ENCODE results near the gene IDH3G.
"Not testable (repeated sequence)": the region's sequence is repeated elsewhere in the genome, so short reads cannot be mapped to it uniquely, and the experiment has no call there.

The IDH3G gene

GRCh38 chrX:153755136-153755535 lies 39.0 kb downstream of the IDH3G start:
- Histone ChIP-seq H3K36me3 (ENCODE audit: control insufficient read depth, insufficient read depth, low read length) (no peaks in the 10 kb centered on the region), H3K4me3 (ENCODE audit: insufficient read depth, low read depth, low read length) (no peak overlapping the region), H3K27ac (ENCODE audit: insufficient read depth, low read depth, low read length, poor library complexity, severe bottlenecking) (no peak overlapping the region), H3K9me3 (ENCODE audit: control insufficient read depth, low read length) (no peaks in the 10 kb centered on the region), H3K4me1 (ENCODE audit: control insufficient read depth, insufficient read depth, low read length) (no peaks in the 10 kb centered on the region), H3K27me3 (ENCODE audit: control insufficient read depth, insufficient read depth, low read length, poor library complexity, severe bottlenecking) (no peaks in the 10 kb centered on the region)
- 100% methylated on average over 1 of the region's 1 CpG; no CpG with 5 or more reads in 1 of the 2 experiments for WGBS, 2 experiments

- H3K9me3 ChIP-seq (ENCODE audit: control insufficient read depth, low read length), result no peaks in the 10 kb centered on the region
- no peaks in the 10 kb centered on the region for H3K4me1 ChIP-seq (ENCODE audit: control insufficient read depth, insufficient read depth, low read length)
- H3K4me3 ChIP-seq (ENCODE audit: insufficient read depth, low read depth, low read length), result no peak overlapping the region
- H3K27me3 ChIP-seq (ENCODE audit: control insufficient read depth, insufficient read depth, low read length, poor library complexity, severe bottlenecking), result no peaks in the 10 kb centered on the region
- 86 to 91% methylated on average over 12 of the region's 12 CpGs for WGBS, 2 experiments
- no peak overlapping the region for H3K27ac ChIP-seq (ENCODE audit: insufficient read depth, low read depth, low read length, poor library complexity, severe bottlenecking)
- H3K36me3 ChIP-seq (ENCODE audit: control insufficient read depth, insufficient read depth, low read length), result no peaks in the 10 kb centered on the region
Measured at GRCh38 chrX:153750127-153750774, 43.9 kb downstream of the IDH3G start.

- not testable (repeated sequence) for H3K27me3 ChIP-seq (ENCODE audit: control insufficient read depth, insufficient read depth, low read length, poor library complexity, severe bottlenecking); H3K4me3 ChIP-seq (ENCODE audit: insufficient read depth, low read depth, low read length); H3K36me3 ChIP-seq (ENCODE audit: control insufficient read depth, insufficient read depth, low read length); H3K27ac ChIP-seq (ENCODE audit: insufficient read depth, low read depth, low read length, poor library complexity, severe bottlenecking); H3K4me1 ChIP-seq (ENCODE audit: control insufficient read depth, insufficient read depth, low read length); H3K9me3 ChIP-seq (ENCODE audit: control insufficient read depth, low read length)
- 91% methylated on average over 7 of the region's 7 CpGs for WGBS, 2 experiments
Measured at GRCh38 chrX:153749017-153749416, 45.2 kb downstream of the IDH3G start.

DNA sequence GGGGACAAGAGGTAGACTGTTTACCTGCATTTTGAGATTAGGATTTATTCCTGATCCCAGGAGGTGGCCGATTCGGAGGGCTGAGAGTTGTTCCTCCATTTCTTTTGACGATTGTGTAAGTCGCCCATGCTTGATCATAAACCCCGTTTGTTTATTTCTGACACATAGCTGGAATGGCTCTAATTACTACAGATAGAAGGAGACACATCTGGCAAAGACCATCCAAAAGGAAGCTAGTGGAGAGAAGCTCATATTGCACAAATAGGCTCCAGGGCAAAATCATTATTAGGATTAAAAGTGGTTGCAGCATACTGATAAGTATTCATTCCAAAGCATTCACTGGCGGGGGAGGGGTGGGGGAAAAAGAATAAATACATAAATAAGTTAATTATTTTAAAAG lies 47.2 kb downstream of the IDH3G start:
- H3K27ac ChIP-seq (ENCODE audit: insufficient read depth, low read depth, low read length, poor library complexity, severe bottlenecking), result not testable (repeated sequence)
- WGBS, 2 experiments, result 89 to 96% methylated on average over 5 of the region's 6 CpGs

DNA sequence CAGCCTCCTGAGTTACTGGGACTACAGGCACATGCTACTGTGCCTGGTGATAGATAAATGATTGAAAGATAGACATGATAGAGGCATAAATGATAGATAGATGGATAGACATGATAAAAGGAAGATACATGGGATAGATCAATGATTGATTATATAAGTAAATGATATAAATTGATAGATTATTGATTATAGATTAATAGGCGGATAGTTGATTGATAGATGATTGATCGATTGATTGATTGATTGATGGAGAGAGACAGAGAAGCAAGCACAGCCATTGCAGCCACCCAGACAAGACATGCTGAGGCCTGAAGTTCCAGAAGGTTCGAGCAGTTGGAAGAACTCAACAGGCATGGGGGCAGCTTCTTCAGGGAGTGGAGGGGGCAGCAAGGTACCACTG lies 47.8 kb downstream of the IDH3G start:
- no peak overlapping the region for H3K4me3 ChIP-seq (ENCODE audit: insufficient read depth, low read depth, low read length)
- H3K9me3 ChIP-seq (ENCODE audit: control insufficient read depth, low read length), result no peaks in the 10 kb centered on the region
- no peaks in the 10 kb centered on the region for H3K27me3 ChIP-seq (ENCODE audit: control insufficient read depth, insufficient read depth, low read length, poor library complexity, severe bottlenecking)
- H3K27ac ChIP-seq (ENCODE audit: insufficient read depth, low read depth, low read length, poor library complexity, severe bottlenecking), result no peak overlapping the region
- WGBS, 2 experiments, result 94 to 97% methylated on average over 3 of the region's 3 CpGs
- no peaks in the 10 kb centered on the region for H3K36me3 ChIP-seq (ENCODE audit: control insufficient read depth, insufficient read depth, low read length)
- H3K4me1 ChIP-seq (ENCODE audit: control insufficient read depth, insufficient read depth, low read length), result no peaks in the 10 kb centered on the region

More for the DNA sequence above, 47.2 kb downstream of the IDH3G start:
- H3K9me3 ChIP-seq (ENCODE audit: control insufficient read depth, low read length); H3K27me3 ChIP-seq (ENCODE audit: control insufficient read depth, insufficient read depth, low read length, poor library complexity, severe bottlenecking); H3K36me3 ChIP-seq (ENCODE audit: control insufficient read depth, insufficient read depth, low read length); H3K4me1 ChIP-seq (ENCODE audit: control insufficient read depth, insufficient read depth, low read length); H3K4me3 ChIP-seq (ENCODE audit: insufficient read depth, low read depth, low read length): not testable (repeated sequence)

- 86% methylated on average over 12 of the region's 12 CpGs for WGBS, 2 experiments
- H3K4me1 ChIP-seq (ENCODE audit: control insufficient read depth, insufficient read depth, low read length); H3K4me3 ChIP-seq (ENCODE audit: insufficient read depth, low read depth, low read length); H3K9me3 ChIP-seq (ENCODE audit: control insufficient read depth, low read length); H3K27me3 ChIP-seq (ENCODE audit: control insufficient read depth, insufficient read depth, low read length, poor library complexity, severe bottlenecking); H3K36me3 ChIP-seq (ENCODE audit: control insufficient read depth, insufficient read depth, low read length); H3K27ac ChIP-seq (ENCODE audit: insufficient read depth, low read depth, low read length, poor library complexity, severe bottlenecking): not testable (repeated sequence)
Measured at GRCh38 chrX:153745067-153745433, 49.1 kb downstream of the IDH3G start.

DNA sequence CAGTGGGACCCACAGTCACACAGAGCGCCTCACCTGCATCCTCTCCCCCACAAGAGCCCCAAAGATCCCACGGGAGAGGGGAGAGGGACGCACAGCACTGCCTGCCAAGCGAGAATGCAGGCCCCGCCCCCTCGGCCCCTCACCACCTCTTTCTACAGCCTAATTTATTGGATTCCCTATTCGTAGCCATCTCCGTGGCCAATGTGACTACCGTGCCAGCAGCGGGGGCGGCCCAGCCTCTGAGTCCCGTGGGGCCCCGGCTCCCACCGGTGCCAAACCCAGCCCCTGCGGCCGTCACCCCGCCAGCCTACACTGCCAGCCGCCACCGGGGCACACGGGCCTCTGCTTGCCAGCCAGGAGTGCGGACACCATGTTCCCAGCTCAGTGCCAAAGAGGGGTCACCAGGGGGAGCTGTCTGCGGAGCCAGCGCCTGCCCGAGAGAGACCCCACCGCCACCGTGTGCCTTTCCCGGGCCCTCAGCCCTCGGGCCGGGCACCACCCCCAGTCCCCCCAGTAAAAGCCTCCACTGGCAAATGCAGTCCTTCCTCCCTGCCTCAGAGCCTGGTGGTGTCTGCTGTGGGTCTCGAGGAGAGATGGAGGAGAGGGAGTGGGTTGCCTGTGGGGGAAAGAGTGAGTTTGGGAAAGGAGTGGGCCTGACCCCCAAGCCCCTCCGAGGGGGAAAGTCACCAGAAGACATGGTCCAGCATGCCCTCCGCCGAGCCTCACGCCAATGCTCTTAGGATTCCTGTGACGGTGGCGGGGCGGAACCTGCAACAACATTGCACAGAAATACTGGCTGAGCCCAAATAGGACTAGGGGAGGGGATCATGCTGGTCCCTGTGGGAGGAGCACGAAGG lies 49.7 kb downstream of the IDH3G start:
- H3K9me3 ChIP-seq (ENCODE audit: control insufficient read depth, low read length), result no peaks in the 10 kb centered on the region
- no peak overlapping the region for H3K27ac ChIP-seq (ENCODE audit: insufficient read depth, low read depth, low read length, poor library complexity, severe bottlenecking)
- WGBS, 2 experiments, result 29 to 30% methylated on average over 37 of the region's 38 CpGs
- no peaks in the 10 kb centered on the region for H3K36me3 ChIP-seq (ENCODE audit: control insufficient read depth, insufficient read depth, low read length)
- no peaks in the 10 kb centered on the region for H3K27me3 ChIP-seq (ENCODE audit: control insufficient read depth, insufficient read depth, low read length, poor library complexity, severe bottlenecking)
- H3K4me3 ChIP-seq (ENCODE audit: insufficient read depth, low read depth, low read length), result peak overlapping the region; percentile 16
- no peaks in the 10 kb centered on the region for H3K4me1 ChIP-seq (ENCODE audit: control insufficient read depth, insufficient read depth, low read length)

GRCh38 chrX:153743468-153744209 lies 50.5 kb downstream of the IDH3G start:
- H3K36me3 ChIP-seq (ENCODE audit: control insufficient read depth, insufficient read depth, low read length); H3K4me3 ChIP-seq (ENCODE audit: insufficient read depth, low read depth, low read length); H3K4me1 ChIP-seq (ENCODE audit: control insufficient read depth, insufficient read depth, low read length); H3K9me3 ChIP-seq (ENCODE audit: control insufficient read depth, low read length); H3K27ac ChIP-seq (ENCODE audit: insufficient read depth, low read depth, low read length, poor library complexity, severe bottlenecking); H3K27me3 ChIP-seq (ENCODE audit: control insufficient read depth, insufficient read depth, low read length, poor library complexity, severe bottlenecking): not testable (repeated sequence)
- 27 to 30% methylated on average over 33 to 35 of the region's 35 CpGs for WGBS, 2 experiments

- not testable (repeated sequence) for H3K27me3 ChIP-seq (ENCODE audit: control insufficient read depth, insufficient read depth, low read length, poor library complexity, severe bottlenecking); H3K4me3 ChIP-seq (ENCODE audit: insufficient read depth, low read depth, low read length); H3K36me3 ChIP-seq (ENCODE audit: control insufficient read depth, insufficient read depth, low read length); H3K9me3 ChIP-seq (ENCODE audit: control insufficient read depth, low read length); H3K27ac ChIP-seq (ENCODE audit: insufficient read depth, low read depth, low read length, poor library complexity, severe bottlenecking); H3K4me1 ChIP-seq (ENCODE audit: control insufficient read depth, insufficient read depth, low read length)
- 79 to 86% methylated on average over 26 to 32 of the region's 32 CpGs for WGBS, 2 experiments
Measured at GRCh38 chrX:153742796-153743467, 51.2 kb downstream of the IDH3G start.

DNA sequence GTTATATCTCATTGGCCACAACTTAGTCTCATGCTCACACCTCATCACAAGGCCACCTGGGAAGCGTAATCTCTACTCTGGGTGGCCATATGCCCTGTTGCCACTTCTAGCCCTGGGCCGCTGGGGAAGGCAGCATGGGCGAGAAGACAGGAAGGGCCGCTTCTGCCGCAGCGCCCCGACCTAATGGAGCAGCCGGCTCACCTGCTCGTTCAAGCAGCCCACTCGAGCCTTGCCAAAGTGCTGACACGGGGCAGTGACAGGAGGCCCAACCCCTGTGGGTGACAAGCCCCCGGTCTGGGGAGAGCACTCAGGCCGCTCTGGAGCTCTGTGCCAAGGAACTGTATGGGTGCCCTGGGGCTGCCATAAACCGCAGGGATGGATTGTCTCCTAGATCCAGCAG lies 52.1 kb downstream of the IDH3G start:
- 96 to 98% methylated on average over 14 of the region's 14 CpGs for WGBS, 2 experiments
- not testable (repeated sequence) for H3K27me3 ChIP-seq (ENCODE audit: control insufficient read depth, insufficient read depth, low read length, poor library complexity, severe bottlenecking); H3K9me3 ChIP-seq (ENCODE audit: control insufficient read depth, low read length); H3K27ac ChIP-seq (ENCODE audit: insufficient read depth, low read depth, low read length, poor library complexity, severe bottlenecking); H3K36me3 ChIP-seq (ENCODE audit: control insufficient read depth, insufficient read depth, low read length); H3K4me1 ChIP-seq (ENCODE audit: control insufficient read depth, insufficient read depth, low read length); H3K4me3 ChIP-seq (ENCODE audit: insufficient read depth, low read depth, low read length)

Data from ectodermal cell (in vitro differentiated cells).